ENCODE data around the gene ARSI. TPM values are rescaled to one million over a fixed set of nuclear protein-coding genes. Genes with fewer than 3 reads are reported as not detected.

The ARSI gene
- total RNA-seq, 1 donor from 2014 or later = 0.51 TPM

GRCh38 chr5:150278046-150278730 is 24.5 kb downstream of the ARSI start:
- no peak overlapping the region for H3K27ac Mint-ChIP-seq (ENCODE audit: unreplicated experiment)
- peaks cover 13% of the 10 kb centered on the region for H3K4me1 Mint-ChIP-seq
- H3K36me3 Mint-ChIP-seq (ENCODE audit: low read depth) = no peaks in the 10 kb centered on the region
- H3K27me3 Mint-ChIP-seq (ENCODE audit: low read depth) = peaks cover 9% of the 10 kb centered on the region
- H3K9me3 Mint-ChIP-seq = no peaks in the 10 kb centered on the region
- TF ChIP-seq, protein P1, sequence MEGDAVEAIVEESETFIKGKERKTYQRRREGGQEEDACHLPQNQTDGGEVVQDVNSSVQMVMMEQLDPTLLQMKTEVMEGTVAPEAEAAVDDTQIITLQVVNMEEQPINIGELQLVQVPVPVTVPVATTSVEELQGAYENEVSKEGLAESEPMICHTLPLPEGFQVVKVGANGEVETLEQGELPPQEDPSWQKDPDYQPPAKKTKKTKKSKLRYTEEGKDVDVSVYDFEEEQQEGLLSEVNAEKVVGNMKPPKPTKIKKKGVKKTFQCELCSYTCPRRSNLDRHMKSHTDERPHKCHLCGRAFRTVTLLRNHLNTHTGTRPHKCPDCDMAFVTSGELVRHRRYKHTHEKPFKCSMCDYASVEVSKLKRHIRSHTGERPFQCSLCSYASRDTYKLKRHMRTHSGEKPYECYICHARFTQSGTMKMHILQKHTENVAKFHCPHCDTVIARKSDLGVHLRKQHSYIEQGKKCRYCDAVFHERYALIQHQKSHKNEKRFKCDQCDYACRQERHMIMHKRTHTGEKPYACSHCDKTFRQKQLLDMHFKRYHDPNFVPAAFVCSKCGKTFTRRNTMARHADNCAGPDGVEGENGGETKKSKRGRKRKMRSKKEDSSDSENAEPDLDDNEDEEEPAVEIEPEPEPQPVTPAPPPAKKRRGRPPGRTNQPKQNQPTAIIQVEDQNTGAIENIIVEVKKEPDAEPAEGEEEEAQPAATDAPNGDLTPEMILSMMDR (conservative IDR thresholded peaks at IDR 0.05) = no peak
- no peak for DNase-seq (ENCODE audit: low read depth, low spot score)
- H3K4me3 Mint-ChIP-seq = no peak overlapping the region

DNA sequence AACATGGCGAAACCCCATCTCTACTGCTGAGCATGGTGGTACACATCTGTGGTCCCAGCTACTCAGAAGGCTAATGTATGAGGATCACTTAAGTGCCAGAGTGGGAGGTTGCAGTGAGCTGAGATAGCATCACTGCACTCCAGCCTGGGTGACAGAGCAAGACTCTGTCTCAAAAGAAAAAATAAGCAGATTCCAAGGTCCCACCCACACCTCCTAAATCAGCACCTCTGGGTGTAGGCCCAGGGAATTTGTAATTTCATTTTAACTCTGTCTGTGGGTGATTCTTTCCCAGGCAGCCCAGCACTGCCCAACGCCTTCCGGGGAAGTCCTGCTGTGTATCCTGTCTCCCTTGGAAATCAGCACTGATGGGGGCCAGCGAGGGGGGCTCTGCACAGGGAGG is 25.7 kb downstream of the ARSI start:
- Mint-ChIP-seq H3K4me1 (peaks cover 15% of the 10 kb centered on the region), H3K4me3 (no peak overlapping the region), H3K27ac (ENCODE audit: unreplicated experiment) (peak overlapping the region; percentile 7), H3K9me3 (no peaks in the 10 kb centered on the region), H3K36me3 (ENCODE audit: low read depth) (no peaks in the 10 kb centered on the region), H3K27me3 (ENCODE audit: low read depth) (peaks cover 9% of the 10 kb centered on the region)
- TF ChIP-seq, protein P1 (conservative IDR thresholded peaks at IDR 0.05) = no peak
- no peak for DNase-seq (ENCODE audit: low read depth, low spot score)

GRCh38 chr5:150274811-150275210 is 27.9 kb downstream of the ARSI start:
- H3K9me3 Mint-ChIP-seq = no peaks in the 10 kb centered on the region
- peaks cover 2% of the 10 kb centered on the region for H3K27me3 Mint-ChIP-seq (ENCODE audit: low read depth)
- peaks cover 18% of the 10 kb centered on the region for H3K4me1 Mint-ChIP-seq
- TF ChIP-seq, protein P1 (conservative IDR thresholded peaks at IDR 0.05) = no peak
- H3K27ac Mint-ChIP-seq (ENCODE audit: unreplicated experiment) = no peak overlapping the region
- H3K36me3 Mint-ChIP-seq (ENCODE audit: low read depth) = no peaks in the 10 kb centered on the region
- no peak overlapping the region for H3K4me3 Mint-ChIP-seq
- DNase-seq (ENCODE audit: low read depth, low spot score) = no peak

DNA sequence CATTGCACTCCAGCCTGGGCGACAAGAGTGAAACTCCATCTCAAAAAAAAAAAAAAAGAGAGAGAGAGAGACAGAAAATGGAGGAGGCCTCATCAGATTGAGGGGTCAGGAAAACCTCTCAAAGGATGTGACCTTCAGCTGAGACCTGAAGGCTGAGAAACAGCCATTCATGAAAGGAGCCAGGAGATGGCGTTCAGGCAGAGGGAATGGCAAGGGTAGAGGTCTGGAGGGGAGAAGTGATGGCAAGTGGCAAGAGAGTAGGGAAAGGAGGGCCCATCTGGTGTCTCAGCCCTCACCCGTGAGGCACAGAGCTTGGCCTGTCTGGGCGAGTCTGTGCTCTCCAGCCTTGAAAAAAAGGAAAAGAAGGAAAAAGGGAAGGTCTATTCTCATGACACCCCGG is 30.2 kb downstream of the ARSI start:
- TF ChIP-seq, protein P1 (conservative IDR thresholded peaks at IDR 0.05) = peak; percentile 61
- Mint-ChIP-seq H3K36me3 (ENCODE audit: low read depth) (no peaks in the 10 kb centered on the region), H3K4me1 (peaks cover 15% of the 10 kb centered on the region), H3K27ac (ENCODE audit: unreplicated experiment) (no peak overlapping the region), H3K9me3 (no peaks in the 10 kb centered on the region), H3K27me3 (ENCODE audit: low read depth) (peaks cover 2% of the 10 kb centered on the region), H3K4me3 (no peak overlapping the region)
- peak; percentile 31 for DNase-seq (ENCODE audit: low read depth, low spot score)

DNA sequence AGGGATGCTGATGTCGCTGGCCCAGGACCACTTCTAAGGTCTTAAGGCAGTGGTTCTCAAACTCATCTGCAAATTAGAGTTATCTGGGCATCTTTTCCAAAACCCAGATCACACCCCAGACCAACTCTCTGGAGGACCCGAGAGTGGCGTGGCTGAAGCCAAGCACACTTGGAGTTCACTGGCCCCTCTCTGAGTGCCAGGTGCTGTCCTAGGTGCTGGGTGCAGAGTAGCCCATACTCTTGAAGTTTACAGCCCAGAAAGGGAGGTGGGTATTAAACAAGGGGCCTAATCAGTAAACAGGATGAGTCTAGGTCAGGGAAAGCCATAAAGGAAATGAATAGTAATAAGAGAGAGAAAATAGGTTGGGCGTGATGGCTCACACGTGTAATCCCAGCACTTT is 30.8 kb downstream of the ARSI start:
- Mint-ChIP-seq H3K36me3 (ENCODE audit: low read depth) (no peaks in the 10 kb centered on the region), H3K9me3 (no peaks in the 10 kb centered on the region), H3K27me3 (ENCODE audit: low read depth) (peaks cover 2% of the 10 kb centered on the region), H3K4me1 (peaks cover 15% of the 10 kb centered on the region), H3K27ac (ENCODE audit: unreplicated experiment) (no peak overlapping the region), H3K4me3 (no peak overlapping the region)
- no peak for DNase-seq (ENCODE audit: low read depth, low spot score)
- TF ChIP-seq, protein P1 (conservative IDR thresholded peaks at IDR 0.05) = no peak
